HCT116 (cell line): Measurements from ENCODE around the gene HIC1. TPM values are rescaled to one million over a fixed set of nuclear protein-coding genes. Genes with fewer than 3 reads are reported as not detected.

Source experiments
- ATAC-seq: fragments of 200-7000 bp; cut with Tn5 transposase; 2 replicates; pipeline ENCODE4 v1.9.1; 2020; ENCODE audit warnings: mild to moderate bottlenecking, moderate library complexity
- BruUV-seq: library from RNA; stranded (reverse); fragments of 400-500 nt; replicated peaks from 2 replicates; lab custom pipeline; 2021; lab: Mats Ljungman, UMichigan
- CTCF ChIA-PET: fragments of 300-600 bp; sonication (Branson Sonifier 250); formaldehyde crosslinking; loops from one replicate; lab custom pipeline; 2021; ENCODE audit warnings: antibody characterized with exemption; lab: Charles Lee
- POLR2A ChIA-PET: fragments of 300-600, 350-600 bp; sonication (Branson Sonifier 250); formaldehyde crosslinking; loops from one replicate; lab custom pipeline; 2021; ENCODE audit warnings: antibody characterized with exemption; lab: Charles Lee
- RAD21 ChIA-PET, 2 experiments: fragments of 300-600 bp; sonication (Branson Sonifier 250); formaldehyde crosslinking; loops; one replicate each; lab custom pipeline; 2023; ENCODE audit warnings: low total read pairs in 2 of 2; ENCODE audit not compliant: uncharacterized antibody in 2 of 2, unreplicated experiment in 2 of 2, low non-redundant PET in 1 of 2; lab: Charles Lee
- DNase-seq: peaks from one replicate; pipeline ENCODE4 v3.0.0-alpha.2; 2010; ENCODE audit warnings: low read depth, low spot score
- H2AFZ ChIP-seq: fragments of 200-600 bp; shearing (Covaris generic), sonication (generic); 2 replicates; pipeline ENCODE4 v1.6.1; 2017; ENCODE audit warnings: low read depth, mixed run types, mixed read lengths, antibody characterized with exemption, low read length; ENCODE audit not compliant: poor library complexity, severe bottlenecking
- H3K27ac ChIP-seq: 2 replicates; pipeline ENCODE4 v1.5.1; 2012; ENCODE audit warnings: low read depth, low read length
- H3K27me3 ChIP-seq: fragments of 200-600 bp; sonication (generic); 2 replicates; pipeline ENCODE4 v1.6.1; 2016; ENCODE audit warnings: mixed run types, low read length, mixed read lengths; ENCODE audit not compliant: insufficient read depth
- H3K36me3 ChIP-seq, 2 experiments: fragments of 200-500 bp in 1 of 2; fragments of 200-600 bp in 1 of 2; sonication (Bioruptor generic) in 1 of 2; sonication (generic) in 1 of 2; 2 replicates each; pipeline versions ENCODE4 v1.5.1 to v1.6.1; 2014 to 2016; ENCODE audit warnings: low read length in 2 of 2, inconsistent platforms in 1 of 2, mixed read lengths in 1 of 2, mixed run types in 1 of 2; ENCODE audit not compliant: insufficient read depth in 2 of 2, control insufficient read depth in 1 of 2
- H3K4me1 ChIP-seq, 2 experiments: fragments of 200-600 bp in 1 of 2; sonication (generic) in 1 of 2; 2 replicates each; pipeline versions ENCODE4 v1.5.1 to v1.6.1; 2012 to 2017; ENCODE audit warnings: low read length in 2 of 2, inconsistent platforms in 1 of 2, mild to moderate bottlenecking in 1 of 2, mixed read lengths in 1 of 2, mixed run types in 1 of 2, moderate library complexity in 1 of 2; ENCODE audit not compliant: insufficient read depth in 2 of 2, control insufficient read depth in 1 of 2
- H3K4me2 ChIP-seq: fragments of 200-600 bp; sonication (generic); 2 replicates; pipeline ENCODE4 v1.6.1; 2017; ENCODE audit warnings: mixed run types, low read length, mixed read lengths
- H3K4me3 ChIP-seq, 2 experiments: fragments of 200-600 bp in 1 of 2; sonication (generic) in 1 of 2; replicated peaks in 1 of 2; 2 replicates each; pipeline ENCODE4 v1.5.1; 2011 to 2016; ENCODE audit warnings: low read length in 2 of 2, control low read depth in 1 of 2, low read depth in 1 of 2, mild to moderate bottlenecking in 1 of 2, mixed read lengths in 1 of 2, mixed run types in 1 of 2
- H3K79me2 ChIP-seq: fragments of 200-600 bp; sonication (generic); 2 replicates; pipeline ENCODE4 v1.6.1; 2017; ENCODE audit warnings: mild to moderate bottlenecking, mixed run types, low read length, moderate library complexity, mixed read lengths; ENCODE audit not compliant: insufficient read depth
- H3K9ac ChIP-seq: fragments of 200-600 bp; sonication (generic); 2 replicates; pipeline ENCODE4 v1.6.1; 2016; ENCODE audit warnings: low read length, mixed read lengths
- H3K9me2 ChIP-seq: fragments of 200-600 bp; sonication (generic), shearing (Covaris generic); 2 replicates; pipeline ENCODE4 v1.6.1; 2017; ENCODE audit warnings: mixed run types, mild to moderate bottlenecking, moderate library complexity; ENCODE audit not compliant: insufficient read depth
- H3K9me3 ChIP-seq, 2 experiments: fragments of 200-500 bp in 1 of 2; fragments of 200-600 bp in 1 of 2; sonication (Bioruptor generic) in 1 of 2; sonication (generic) in 1 of 2; 2 replicates each; pipeline ENCODE4 v1.6.1; 2014 to 2017; ENCODE audit warnings: low read length in 2 of 2, mixed read lengths in 2 of 2, inconsistent platforms in 1 of 2, low read depth in 1 of 2, mild to moderate bottlenecking in 1 of 2, mixed run types in 1 of 2, moderate library complexity in 1 of 2; ENCODE audit not compliant: control insufficient read depth in 1 of 2, insufficient read depth in 1 of 2
- H4K20me1 ChIP-seq: fragments of 200-600 bp; sonication (generic), shearing (Covaris generic); 2 replicates; pipeline ENCODE4 v1.6.1; 2017; ENCODE audit warnings: mixed run types, mild to moderate bottlenecking, moderate library complexity; ENCODE audit not compliant: insufficient read depth
- ATF3 ChIP-seq: IDR thresholded peaks from 2 replicates; pipeline ENCODE4 v1.6.1; 2012
- CBX3 ChIP-seq: IDR thresholded peaks from 2 replicates; pipeline ENCODE4 v1.6.1; 2012; ENCODE audit warnings: low read depth
- CTCF ChIP-seq, 3 experiments: fragments of 200-600 bp in 1 of 3; sonication (generic) in 1 of 3; IDR thresholded peaks in 2 of 3; conservative IDR thresholded peaks in 1 of 3; 2 replicates each; pipeline ENCODE4 v1.5.1; 2012 to 2017; ENCODE audit warnings: low read depth in 2 of 3, low read length in 2 of 3, antibody characterized with exemption in 1 of 3, borderline replicate concordance in 1 of 3, control low read depth in 1 of 3, mild to moderate bottlenecking in 1 of 3, mixed read lengths in 1 of 3, mixed run types in 1 of 3, moderate library complexity in 1 of 3; ENCODE audit not compliant: insufficient read depth in 1 of 3
- EGR1 ChIP-seq: IDR thresholded peaks from 2 replicates; pipeline ENCODE4 v1.6.1; 2012; ENCODE audit warnings: low read depth
- ELF1 ChIP-seq: IDR thresholded peaks from 2 replicates; pipeline ENCODE4 v1.6.1; 2012; ENCODE audit warnings: low read depth, borderline replicate concordance
- EZH2 ChIP-seq: fragments of 200-600 bp; sonication (generic); IDR thresholded peaks from 2 replicates; pipeline ENCODE4 v1.6.1; 2017; ENCODE audit warnings: antibody characterized with exemption, mixed run types
- EZH2phosphoT487 ChIP-seq: fragments of 200-600 bp; IDR thresholded peaks from 2 replicates; pipeline ENCODE4 v1.6.1; 2018; ENCODE audit warnings: antibody characterized with exemption, borderline replicate concordance
- JUND ChIP-seq: IDR thresholded peaks from 2 replicates; pipeline ENCODE4 v1.6.1; 2012
- MAX ChIP-seq: IDR thresholded peaks from 2 replicates; pipeline ENCODE4 v1.6.1; 2012
- POLR2AphosphoS5 ChIP-seq: IDR thresholded peaks from 2 replicates; pipeline ENCODE4 v1.6.1; 2011; ENCODE audit warnings: mild to moderate bottlenecking, low read depth, low read length, moderate library complexity
- RAD21 ChIP-seq: IDR thresholded peaks from 2 replicates; pipeline ENCODE4 v1.6.1; 2012; ENCODE audit warnings: low read depth, mild to moderate bottlenecking
- SIN3A ChIP-seq: IDR thresholded peaks from 2 replicates; pipeline ENCODE4 v1.6.1; 2012; ENCODE audit warnings: low read depth
- SP1 ChIP-seq: IDR thresholded peaks from 2 replicates; pipeline ENCODE4 v1.6.1; 2012; ENCODE audit warnings: low read depth
- SRF ChIP-seq: IDR thresholded peaks from 2 replicates; pipeline ENCODE4 v1.6.1; 2012; ENCODE audit warnings: low read depth
- TCF7L2 ChIP-seq: IDR thresholded peaks from 2 replicates; pipeline ENCODE4 v1.7.0; 2011; ENCODE audit warnings: borderline replicate concordance, inconsistent platforms; ENCODE audit not compliant: insufficient read depth, insufficient read length; ENCODE audit errors: extremely low read depth
- ZNF274 ChIP-seq: fragments of 200-500 bp; sonication (Bioruptor generic); IDR thresholded peaks from 2 replicates; pipeline ENCODE4 v1.6.1; 2014; ENCODE audit warnings: mild to moderate bottlenecking, low read depth, low read length, inconsistent platforms
- intact Hi-C: fragments of 100-400 bp; cut with micrococcal nuclease; formaldehyde crosslinking; loops from 2 replicates; pipeline ENCODE4 v1.10.0; 2022
- total RNA-seq: library from RNA; stranded (reverse); gene quantifications from one replicate; pipeline ENCODE4 v1.2.1, GENCODE V29; 2021; ENCODE audit not compliant: unreplicated experiment

The HIC1 gene
- total RNA-seq, 1 experiment from 2014 or later: 0.64 TPM

GRCh38 chr17:2016494-2016893, 38.4 kb upstream of the HIC1 start:
- no peak overlapping the region for H3K4me2 ChIP-seq
- no peak overlapping the region for H3K4me3 ChIP-seq
- no peaks in the 10 kb centered on the region for H3K27me3 ChIP-seq
- H3K9me2 ChIP-seq: no peaks in the 10 kb centered on the region
- no peak overlapping the region for H3K27ac ChIP-seq
- TF ChIP-seq SIN3A (no peak), SRF (no peak), EZH2phosphoT487 (no peak), RAD21 (no peak), EGR1 (no peak), ELF1 (no peak), POLR2AphosphoS5 (no peak)
- intact Hi-C loops: no loop called here
- ChIA-PET CTCF (no interaction called here), POLR2A (no interaction called here), RAD21 (no interaction called here)
- no peak overlapping the region for H2AFZ ChIP-seq
- H3K9me3 ChIP-seq: no peaks in the 10 kb centered on the region; a peak in 1 of 4 replicates
- ATAC-seq: no peak
- H3K9ac ChIP-seq: no peak overlapping the region
- H3K79me2 ChIP-seq: no peaks in the 10 kb centered on the region
- BruUV-seq: no TSS peak
- no peaks in the 10 kb centered on the region for H4K20me1 ChIP-seq
- DNase-seq: no peak
- no peaks in the 10 kb centered on the region for H3K36me3 ChIP-seq
- H3K4me1 ChIP-seq: peaks cover 5 to 8% of the 10 kb centered on the region in 2 experiments; a peak in 3 of 4 replicates

- ChIA-PET RAD21 (no interaction called here), POLR2A (no interaction called here), CTCF (no interaction called here)
- H3K27ac ChIP-seq: no peak overlapping the region
- no peak overlapping the region for H2AFZ ChIP-seq
- intact Hi-C loops: no loop called here
- H3K9ac ChIP-seq: no peak overlapping the region
- H3K27me3 ChIP-seq: no peaks in the 10 kb centered on the region
- H4K20me1 ChIP-seq: no peaks in the 10 kb centered on the region
- H3K9me3 ChIP-seq: no peaks in the 10 kb centered on the region; a peak in 1 of 4 replicates
- ATAC-seq (no peak), DNase-seq (no peak)
- no peak overlapping the region for H3K4me3 ChIP-seq
- TF ChIP-seq JUND: no peak
- no peak for TF ChIP-seq EGR1
- no peak for TF ChIP-seq ZNF274
- TF ChIP-seq ATF3: no peak
- TF ChIP-seq CTCF (IDR thresholded peaks at IDR 0.05 in 2 of 3, conservative IDR thresholded peaks at IDR 0.05 in 1 of 3; ENCODE audit: borderline replicate concordance in 1 of 3, insufficient read depth in 1 of 3, low read depth in 2 of 3, low read length in 2 of 3): no peak
- no peak for TF ChIP-seq SP1
- no peak for TF ChIP-seq SRF
- TF ChIP-seq CBX3: no peak
- no peak for TF ChIP-seq MAX
- no peak for TF ChIP-seq RAD21
- no peak for TF ChIP-seq EZH2
- TF ChIP-seq TCF7L2: no peak
- BruUV-seq: no TSS peak
- no peaks in the 10 kb centered on the region for H3K9me2 ChIP-seq
- H3K79me2 ChIP-seq: no peaks in the 10 kb centered on the region
- no peak overlapping the region for H3K4me2 ChIP-seq
- no peaks in the 10 kb centered on the region for H3K36me3 ChIP-seq
- H3K4me1 ChIP-seq: no peaks in the 10 kb centered on the region
Measured at GRCh38 chr17:2017274-2017941, 37.5 kb upstream of the HIC1 start.
